CD4-positive, alpha-beta memory T cell (primary cell): ENCODE results near the gene KCTD17. TPM values are rescaled to one million over a fixed set of nuclear protein-coding genes. Genes with fewer than 3 reads are reported as not detected.
A peak's percentile ranks its signal among the peaks of the same experiment; 100 is the strongest.

Experiments used
- CTCF ChIA-PET: fragments of 350-600 bp; sonication (Branson Sonifier 250); formaldehyde crosslinking; loops from one replicate; lab custom pipeline; 2021; ENCODE audit warnings: inconsistent platforms; ENCODE audit not compliant: partially characterized antibody; lab: Charles Lee
- POLR2A ChIA-PET: fragments of 350-600 bp; sonication (Branson Sonifier 250); formaldehyde crosslinking; loops from one replicate; lab custom pipeline; 2021; ENCODE audit not compliant: partially characterized antibody; lab: Charles Lee
- DNase-seq, 5 donors: peaks; one replicate each; pipeline versions ENCODE4 v3.0.0 to v3.0.0-alpha.2; 2020 to 2022; ENCODE audit warnings: mixed read lengths in 1 of 5
- H3K27ac ChIP-seq: one replicate; pipeline ENCODE4 v1.7.0; 2013; ENCODE audit warnings: low read depth, low read length
- H3K27me3 ChIP-seq: 2 replicates; pipeline ENCODE4 v1.7.0; 2013; ENCODE audit warnings: mild to moderate bottlenecking, low read length, moderate library complexity; ENCODE audit not compliant: insufficient read depth
- H3K36me3 ChIP-seq: 2 replicates; pipeline ENCODE4 v1.7.0; 2013; ENCODE audit warnings: mild to moderate bottlenecking, low read length, moderate library complexity; ENCODE audit not compliant: insufficient read depth
- H3K4me1 ChIP-seq: 2 replicates; pipeline ENCODE4 v1.7.0; 2013; ENCODE audit warnings: mild to moderate bottlenecking, low read length, moderate library complexity; ENCODE audit not compliant: insufficient read depth
- H3K4me3 ChIP-seq, 2 donors: one replicate each; pipeline ENCODE4 v1.7.0; 2013; ENCODE audit warnings: low read length in 2 of 2, mild to moderate bottlenecking in 1 of 2
- H3K9me3 ChIP-seq, 2 donors: one replicate each; pipeline ENCODE4 v1.7.0; 2013; ENCODE audit warnings: low read length in 2 of 2, control low read depth in 1 of 2; ENCODE audit not compliant: control insufficient read depth in 1 of 2
- H3K27ac Mint-ChIP-seq, 7 donors: one replicate each; pipeline ENCODE4 v1.8.0; 2020 to 2021; ENCODE audit warnings: mixed read lengths in 7 of 7, mild to moderate bottlenecking in 6 of 7, inconsistent platforms in 3 of 7, moderate library complexity in 3 of 7
- H3K27me3 Mint-ChIP-seq, 2 donors: one replicate each; pipeline ENCODE4 v1.8.0; 2020 to 2021; ENCODE audit warnings: mixed read lengths in 2 of 2
- H3K36me3 Mint-ChIP-seq, 2 donors: one replicate each; pipeline ENCODE4 v1.8.0; 2020 to 2021; ENCODE audit warnings: mixed read lengths in 2 of 2, inconsistent platforms in 1 of 2, mild to moderate bottlenecking in 1 of 2
- H3K4me1 Mint-ChIP-seq, 4 donors: one replicate each; pipeline ENCODE4 v1.8.0; 2020 to 2021; ENCODE audit warnings: mixed read lengths in 4 of 4, mild to moderate bottlenecking in 1 of 4
- H3K4me3 Mint-ChIP-seq, 8 donors: one replicate each; pipeline ENCODE4 v1.8.0; 2020 to 2021; ENCODE audit warnings: mixed read lengths in 8 of 8, mild to moderate bottlenecking in 7 of 8, moderate library complexity in 6 of 8, inconsistent platforms in 3 of 8
- H3K9me3 Mint-ChIP-seq, 8 donors: one replicate each; pipeline ENCODE4 v1.8.0; 2020 to 2021; ENCODE audit warnings: mixed read lengths in 8 of 8, mild to moderate bottlenecking in 5 of 8, inconsistent platforms in 3 of 8, moderate library complexity in 1 of 8
- intact Hi-C: fragments of 100-400 bp; cut with micrococcal nuclease; formaldehyde crosslinking; loops from one replicate; pipeline ENCODE4 v1.15.1; 2023
- polyA plus RNA-seq, 2 donors: library from polyadenylated mRNA; unstranded; fragments of 300-500 nt; fragmentation: Illumina TruSeq; gene quantifications; one replicate each; pipeline ENCODE4 v1.2.3, GENCODE V29; 2021
- total RNA-seq, 2 experiments: library from RNA; stranded (reverse); gene quantifications; one replicate each; pipeline ENCODE4 v1.2.3, GENCODE V29; 2021

The KCTD17 gene
- total and polyA plus RNA-seq, 4 experiments from 2014 or later: 9.0 to 33.4 (median 22.7) TPM

GRCh38 chr22:37015587-37015878, 36.0 kb upstream of the KCTD17 start:
- no peaks in the 10 kb centered on the region for H3K36me3 ChIP-seq
- ChIA-PET POLR2A (no interaction called here), CTCF (interaction anchor here (2.2 kb wide), 1 partner anchor 10 kb away, joined by 4 read pairs; no protein-coding TSS in a partner anchor)
- no peak overlapping the region for H3K4me3 Mint-ChIP-seq
- DNase-seq: no peak
- intact Hi-C loops: no loop called here
- no peaks in the 10 kb centered on the region for H3K27me3 ChIP-seq
- H3K9me3 ChIP-seq: no peaks in the 10 kb centered on the region
- H3K27me3 Mint-ChIP-seq: no peaks in the 10 kb centered on the region
- H3K27ac Mint-ChIP-seq: no peak overlapping the region
- peaks cover 7% of the 10 kb centered on the region for H3K4me1 ChIP-seq
- H3K27ac ChIP-seq: no peak overlapping the region
- peaks cover 3 to 14% (median 7%) of the 10 kb centered on the region in 4 donors for H3K4me1 Mint-ChIP-seq
- no peaks in the 10 kb centered on the region for H3K36me3 Mint-ChIP-seq
- H3K4me3 ChIP-seq: no peak overlapping the region
- H3K9me3 Mint-ChIP-seq: no peaks in the 10 kb centered on the region

- H3K36me3 ChIP-seq: no peaks in the 10 kb centered on the region
- peaks cover 8% of the 10 kb centered on the region for H3K4me1 ChIP-seq
- no peaks in the 10 kb centered on the region for H3K9me3 ChIP-seq
- Mint-ChIP-seq H3K4me1 (peaks cover 3 to 16% (median 8%) of the 10 kb centered on the region in 4 donors), H3K9me3 (no peaks in the 10 kb centered on the region), H3K27me3 (no peaks in the 10 kb centered on the region), H3K36me3 (no peaks in the 10 kb centered on the region), H3K4me3 (peak overlapping the region in 1 of 8 donors; percentile 24), H3K27ac (peak overlapping the region in 2 of 7 donors; percentile 8 to 43)
- ChIA-PET POLR2A (no interaction called here), CTCF (interaction anchor here (0.7 to 2.2 kb wide), 2 partner anchors 9 to 39 kb away, joined by 3 to 4 read pairs; no protein-coding TSS in a partner anchor)
- intact Hi-C loops: no loop called here
- DNase-seq: no peak
- H3K27me3 ChIP-seq: no peaks in the 10 kb centered on the region
- no peak overlapping the region for H3K4me3 ChIP-seq
- no peak overlapping the region for H3K27ac ChIP-seq
These were observed 35.2 kb upstream of the KCTD17 start for GRCh38 chr22:37016134-37016910.

- CTCF ChIA-PET: interaction anchor here (2.2 kb wide), 1 partner anchor 8 kb away, joined by 4 read pairs; no protein-coding TSS in a partner anchor
- intact Hi-C loops: no loop called here
These were observed 34.2 kb upstream of the KCTD17 start for GRCh38 chr22:37017356-37017755.

GRCh38 chr22:37018086-37018814, 33.3 kb upstream of the KCTD17 start:
- H3K27me3 ChIP-seq: no peaks in the 10 kb centered on the region
- Mint-ChIP-seq H3K4me1 (peaks cover 3 to 24% (median 12%) of the 10 kb centered on the region in 4 donors), H3K4me3 (peak overlapping the region; percentile 36 to 75 (median 66)), H3K27ac (peak overlapping the region in 2 of 7 donors; percentile 46 to 70), H3K36me3 (no peaks in the 10 kb centered on the region), H3K9me3 (no peaks in the 10 kb centered on the region), H3K27me3 (peaks cover 0 to 5% of the 10 kb centered on the region in 2 donors)
- intact Hi-C loops: no loop called here
- H3K27ac ChIP-seq: no peak overlapping the region
- H3K36me3 ChIP-seq: no peaks in the 10 kb centered on the region
- ChIA-PET CTCF (interaction anchor here (1.2 to 1.4 kb wide), 2 partner anchors 43 to 130 kb away, joined by 3 read pairs; no protein-coding TSS in a partner anchor), POLR2A (interaction anchor here (1.7 kb wide), 1 partner anchor 242 kb away, joined by 6 read pairs; the partner anchor contains the start of gene IFT27)
- H3K4me1 ChIP-seq: peaks cover 8% of the 10 kb centered on the region
- DNase-seq: no peak
- H3K9me3 ChIP-seq: no peaks in the 10 kb centered on the region
- H3K4me3 ChIP-seq: no peak overlapping the region

More at GRCh38 chr22:37017356-37017755, 34.2 kb upstream of the KCTD17 start:
- H3K27ac Mint-ChIP-seq: no peak overlapping the region
- H3K27me3 Mint-ChIP-seq: peaks cover 0 to 5% of the 10 kb centered on the region in 2 donors
- H3K4me1 ChIP-seq: peaks cover 8% of the 10 kb centered on the region
- H3K27me3 ChIP-seq: no peaks in the 10 kb centered on the region
- no peaks in the 10 kb centered on the region for H3K36me3 ChIP-seq
- no peak overlapping the region for H3K27ac ChIP-seq
- POLR2A ChIA-PET: no interaction called here
- no peak for DNase-seq
- no peak overlapping the region for H3K4me3 ChIP-seq
- H3K4me1 Mint-ChIP-seq: peaks cover 3 to 24% (median 12%) of the 10 kb centered on the region in 4 donors
- no peaks in the 10 kb centered on the region for H3K9me3 Mint-ChIP-seq
- H3K9me3 ChIP-seq: no peaks in the 10 kb centered on the region
- peak overlapping the region in 3 of 8 donors; percentile 59 to 68 (median 63) for H3K4me3 Mint-ChIP-seq
- H3K36me3 Mint-ChIP-seq: no peaks in the 10 kb centered on the region

- no peak for DNase-seq
- Histone ChIP-seq H3K4me3 (peak overlapping the region in 1 of 2 donors; percentile 35), H3K27ac (peak overlapping the region; percentile 35), H3K9me3 (no peaks in the 10 kb centered on the region), H3K36me3 (no peaks in the 10 kb centered on the region), H3K4me1 (peaks cover 8% of the 10 kb centered on the region), H3K27me3 (no peaks in the 10 kb centered on the region)
- CTCF ChIA-PET: interaction anchor here (1.2 to 1.4 kb wide), 2 partner anchors 43 to 129 kb away, joined by 3 read pairs; no protein-coding TSS in a partner anchor
- intact Hi-C loops: no loop called here
- Mint-ChIP-seq H3K36me3 (no peaks in the 10 kb centered on the region), H3K4me1 (peaks cover 3 to 24% (median 12%) of the 10 kb centered on the region in 4 donors), H3K27ac (peak overlapping the region in 2 of 7 donors; percentile 46 to 70), H3K4me3 (peak overlapping the region; percentile 36 to 75 (median 66)), H3K9me3 (no peaks in the 10 kb centered on the region), H3K27me3 (peaks cover 0 to 5% of the 10 kb centered on the region in 2 donors)
- POLR2A ChIA-PET: interaction anchor here (0.8 to 1.7 kb wide), 2 partner anchors 243 to 466 kb away, joined by 3 to 6 read pairs; partner anchors contain the start of gene IFT27
These were observed 32.7 kb upstream of the KCTD17 start for GRCh38 chr22:37018815-37019308.

- DNase-seq: peak; percentile 28 to 44 (median 38)
- intact Hi-C loops: no loop called here
- Mint-ChIP-seq H3K27ac (peak within 1 kb of the TSS; percentile 13 to 76 (median 57)), H3K4me1 (peaks cover 3 to 24% (median 12%) of the 10 kb centered on the region in 4 donors), H3K4me3 (peak within 1 kb of the TSS; percentile 84 to 91 (median 87)), H3K36me3 (no peaks in the 10 kb centered on the region), H3K27me3 (peaks cover 0 to 5% of the 10 kb centered on the region in 2 donors), H3K9me3 (no peaks in the 10 kb centered on the region)
- peak within 1 kb of the TSS; percentile 29 to 51 for H3K4me3 ChIP-seq
- ChIA-PET CTCF (interaction anchor here (0.9 to 2.2 kb wide), 8 partner anchors 8 to 180 kb away, joined by 3 to 5 read pairs (median 3); a partner anchor contains a TSS), POLR2A (interaction anchor here (0.8 to 1.7 kb wide), 2 partner anchors 243 to 465 kb away, joined by 3 to 6 read pairs; partner anchors contain the start of gene IFT27)
- H3K27ac ChIP-seq: peak within 1 kb of the TSS; percentile 35
- no peaks in the 10 kb centered on the region for H3K36me3 ChIP-seq
- H3K27me3 ChIP-seq: no peaks in the 10 kb centered on the region
- H3K9me3 ChIP-seq: no peaks in the 10 kb centered on the region
- peaks cover 8% of the 10 kb centered on the region for H3K4me1 ChIP-seq
These were observed 32.0 kb upstream of the KCTD17 start, which contains the start of the genes MPST and TST for GRCh38 chr22:37019309-37020191. Gene MPST (plus strand): TSS chr22:37019742. CDS start chr22:37019837, 95 bp downstream. Gene TST (minus strand): TSS chr22:37019447. CDS start chr22:37018732, 715 bp downstream.
